Stomach smooth muscle (tissue), 2 donors: Measurements from ENCODE around the gene ZNF587.
A peak's percentile ranks its signal among the peaks of the same experiment; 100 is the strongest.
"Not testable (repeated sequence)": the region's sequence is repeated elsewhere in the genome, so short reads cannot be mapped to it uniquely, and the experiment has no call there.

ENCODE experiments used
- H3K27ac ChIP-seq: one replicate; pipeline ENCODE4 v1.7.0; 2013; ENCODE audit warnings: mild to moderate bottlenecking, low read length, inconsistent platforms
- H3K27me3 ChIP-seq, 2 donors: one replicate each; pipeline ENCODE4 v1.7.0; 2013; ENCODE audit warnings: low read length in 2 of 2; ENCODE audit not compliant: insufficient read depth in 2 of 2, control insufficient read depth in 1 of 2
- H3K36me3 ChIP-seq, 2 donors: one replicate each; pipeline ENCODE4 v1.7.0; 2013; ENCODE audit warnings: low read length in 2 of 2; ENCODE audit not compliant: control insufficient read depth in 2 of 2, insufficient read depth in 2 of 2
- H3K4me1 ChIP-seq: one replicate; pipeline ENCODE4 v1.7.0; 2013; ENCODE audit warnings: low read length; ENCODE audit not compliant: control insufficient read depth, insufficient read depth
- H3K4me3 ChIP-seq, 2 donors: one replicate each; pipeline ENCODE4 v1.7.0; 2013; ENCODE audit warnings: low read length in 2 of 2
- H3K9ac ChIP-seq, 2 donors: one replicate each; pipeline ENCODE4 v1.7.0; 2013; ENCODE audit warnings: low read length in 2 of 2, mild to moderate bottlenecking in 1 of 2
- H3K9me3 ChIP-seq, 2 donors: one replicate each; pipeline ENCODE4 v1.7.0; 2013; ENCODE audit warnings: low read length in 2 of 2; ENCODE audit not compliant: control insufficient read depth in 2 of 2
- donor health status: healthy.
- donor health status: Pancreatic carcinoma.

ZNF587 gene

GRCh38 chr19:57888107-57888559, 38.5 kb downstream of the ZNF587 start:
- Histone ChIP-seq H3K27me3 (no peaks in the 10 kb centered on the region), H3K36me3 (no peaks in the 10 kb centered on the region), H3K27ac (peak overlapping the region; percentile 67), H3K4me3 (peak overlapping the region; percentile 88 to 98), H3K9ac (peak overlapping the region; percentile 80 to 82), H3K4me1 (peaks cover 4% of the 10 kb centered on the region), H3K9me3 (no peaks in the 10 kb centered on the region)

GRCh38 chr19:57888560-57889231, 39.0 kb downstream of the ZNF587 start, which contains the start of gene ZNF814:
TSS of gene ZNF814 (minus strand) at chr19:57889037. CDS start at chr19:57888802, 235 bp downstream.
- H3K9me3 ChIP-seq = no peaks in the 10 kb centered on the region
- peak within 1 kb of the TSS; percentile 88 to 98 for H3K4me3 ChIP-seq
- peak within 1 kb of the TSS; percentile 67 for H3K27ac ChIP-seq
- H3K27me3 ChIP-seq = no peaks in the 10 kb centered on the region
- peak within 1 kb of the TSS; percentile 80 to 82 for H3K9ac ChIP-seq
- H3K36me3 ChIP-seq = no peaks in the 10 kb centered on the region
- peaks cover 4% of the 10 kb centered on the region for H3K4me1 ChIP-seq

- H3K4me3 ChIP-seq, H3K27me3 ChIP-seq, H3K36me3 ChIP-seq, H3K4me1 ChIP-seq, H3K9me3 ChIP-seq, H3K27ac ChIP-seq, H3K9ac ChIP-seq: not testable (repeated sequence)
Observed at GRCh38 chr19:57890706-57891105, 41.0 kb downstream of the ZNF587 start.

- no peaks in the 10 kb centered on the region for H3K27me3 ChIP-seq
- no peak overlapping the region for H3K4me3 ChIP-seq
- no peaks in the 10 kb centered on the region for H3K9me3 ChIP-seq
- H3K27ac ChIP-seq = no peak overlapping the region
- H3K4me1 ChIP-seq = no peaks in the 10 kb centered on the region
- H3K36me3 ChIP-seq = no peaks in the 10 kb centered on the region
- H3K9ac ChIP-seq = no peak overlapping the region
Observed at GRCh38 chr19:57900311-57900710, 50.7 kb downstream of the ZNF587 start.

GRCh38 chr19:57903618-57904184, 54.0 kb downstream of the ZNF587 start:
- H3K9ac ChIP-seq = no peak overlapping the region
- H3K4me1 ChIP-seq = no peaks in the 10 kb centered on the region
- no peak overlapping the region for H3K27ac ChIP-seq
- peaks cover 0 to 3% of the 10 kb centered on the region in 2 donors for H3K9me3 ChIP-seq
- H3K36me3 ChIP-seq = peaks cover 4 to 16% of the 10 kb centered on the region in 2 donors
- H3K27me3 ChIP-seq = no peaks in the 10 kb centered on the region
- H3K4me3 ChIP-seq = no peak overlapping the region

GRCh38 chr19:57905258-57905657, 55.6 kb downstream of the ZNF587 start:
- no peaks in the 10 kb centered on the region for H3K4me1 ChIP-seq
- H3K27me3 ChIP-seq = no peaks in the 10 kb centered on the region
- no peak overlapping the region for H3K27ac ChIP-seq
- H3K9ac ChIP-seq = no peak overlapping the region
- no peak overlapping the region for H3K4me3 ChIP-seq
- peaks cover 0 to 3% of the 10 kb centered on the region in 2 donors for H3K9me3 ChIP-seq
- H3K36me3 ChIP-seq = peaks cover 10 to 17% of the 10 kb centered on the region in 2 donors

- H3K4me1 ChIP-seq = no peaks in the 10 kb centered on the region
- no peak overlapping the region for H3K9ac ChIP-seq
- no peak overlapping the region for H3K27ac ChIP-seq
- no peaks in the 10 kb centered on the region for H3K27me3 ChIP-seq
- H3K9me3 ChIP-seq = peaks cover 0 to 9% of the 10 kb centered on the region in 2 donors
- no peak overlapping the region for H3K4me3 ChIP-seq
- peaks cover 21 to 32% of the 10 kb centered on the region in 2 donors for H3K36me3 ChIP-seq
Observed at GRCh38 chr19:57907394-57907793, 57.7 kb downstream of the ZNF587 start.

- Histone ChIP-seq H3K4me3 (peak overlapping the region; percentile 8 to 17), H3K27me3 (no peaks in the 10 kb centered on the region), H3K27ac (no peak overlapping the region), H3K9me3 (peaks cover 0 to 8% of the 10 kb centered on the region in 2 donors), H3K9ac (no peak overlapping the region), H3K4me1 (peaks cover 11% of the 10 kb centered on the region), H3K36me3 (peaks cover 14 to 18% of the 10 kb centered on the region in 2 donors)
Observed at GRCh38 chr19:57914531-57914930, 64.9 kb downstream of the ZNF587 start.
